SU-DHL-6 (cell line): ENCODE data around the gene TBX18.

Experiments used
- CTCF ChIP-seq: fragments of 200-600 bp; sonication (generic); IDR thresholded peaks from one replicate; pipeline ENCODE4 v1.5.1; 2017; ENCODE audit warnings: antibody characterized with exemption, mild to moderate bottlenecking, low read length, moderate library complexity; ENCODE audit not compliant: insufficient read depth, poor library complexity, severe bottlenecking
- EZH2phosphoT487 ChIP-seq: fragments of 200-600 bp; sonication (generic), shearing (Covaris generic); conservative IDR thresholded peaks from 2 replicates; pipeline ENCODE4 v1.6.1; 2018; ENCODE audit warnings: mild to moderate bottlenecking, antibody characterized with exemption, low read length, moderate library complexity, mixed read lengths

GRCh38 chr6:84764332-84765049 is at the start of gene TBX18:
- TF ChIP-seq CTCF (no peak), EZH2phosphoT487 (no peak)
